IPS DF 4.7 (cell line): Measurements from ENCODE around the gene LRCH4.

Experiments used
- DNase-seq: peaks from one replicate; pipeline ENCODE4 v3.0.0-alpha.2; 2013; ENCODE audit warnings: low spot score; ENCODE audit errors: extremely low read depth

Gene LRCH4

GRCh38 chr7:100585511-100586265 lies at the start of gene LRCH4:
LRCH4 (minus strand) TSS chr7:100586129; CDS start chr7:100586100, 29 bp downstream.
- DNase-seq: no peak

- DNase-seq: no peak
Observed at GRCh38 chr7:100632951-100633717, 47.2 kb upstream of the LRCH4 start.

- no peak for DNase-seq
Observed at GRCh38 chr7:100630066-100630465, 44.1 kb upstream of the LRCH4 start.

DNA sequence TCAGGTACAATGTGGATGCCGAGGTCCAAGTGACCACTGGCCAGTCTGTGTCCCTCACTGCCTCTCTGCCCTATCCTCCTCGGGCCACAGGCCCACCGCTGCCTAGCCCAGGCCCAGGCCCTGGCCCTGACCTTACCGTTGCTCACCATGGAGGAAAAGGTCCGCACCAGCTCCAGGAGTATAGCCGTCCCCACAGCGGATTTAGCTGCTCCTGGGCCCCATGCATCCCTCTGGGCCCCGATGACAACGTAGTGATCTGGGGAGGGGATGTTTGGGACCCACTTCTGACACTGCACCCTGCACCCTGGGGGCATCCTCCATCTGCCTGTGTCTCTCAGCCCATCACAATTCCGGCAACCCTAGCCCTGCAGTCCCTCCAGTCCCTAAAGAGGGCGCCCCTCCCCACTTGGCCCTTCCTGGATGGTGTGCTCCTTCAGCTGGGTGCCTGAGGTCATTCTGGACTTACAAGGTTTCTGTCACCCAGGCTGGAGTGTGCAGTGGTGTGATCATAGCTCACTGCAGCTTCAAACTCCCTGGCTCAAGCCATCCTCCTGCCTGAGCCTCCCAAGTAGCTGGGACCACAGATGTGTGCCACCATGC lies 43.3 kb upstream of the LRCH4 start:
- DNase-seq: no peak

DNA sequence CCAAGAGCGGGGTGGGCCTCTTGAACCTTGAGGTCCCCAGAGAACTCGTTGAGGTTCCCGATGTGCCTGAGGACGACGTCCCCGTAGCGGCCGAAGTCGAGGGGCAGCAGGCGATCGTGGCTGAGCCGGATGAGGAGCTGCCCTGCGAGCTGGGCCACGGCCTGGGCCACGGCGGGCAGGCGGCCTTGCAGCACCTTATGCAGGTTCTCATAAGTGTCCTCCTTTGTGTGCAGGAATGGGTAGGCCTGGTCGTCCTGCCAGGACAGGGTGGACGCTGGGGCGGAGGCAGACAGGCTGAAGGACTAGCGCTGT lies 41.3 kb upstream of the LRCH4 start:
- DNase-seq: no peak

DNA sequence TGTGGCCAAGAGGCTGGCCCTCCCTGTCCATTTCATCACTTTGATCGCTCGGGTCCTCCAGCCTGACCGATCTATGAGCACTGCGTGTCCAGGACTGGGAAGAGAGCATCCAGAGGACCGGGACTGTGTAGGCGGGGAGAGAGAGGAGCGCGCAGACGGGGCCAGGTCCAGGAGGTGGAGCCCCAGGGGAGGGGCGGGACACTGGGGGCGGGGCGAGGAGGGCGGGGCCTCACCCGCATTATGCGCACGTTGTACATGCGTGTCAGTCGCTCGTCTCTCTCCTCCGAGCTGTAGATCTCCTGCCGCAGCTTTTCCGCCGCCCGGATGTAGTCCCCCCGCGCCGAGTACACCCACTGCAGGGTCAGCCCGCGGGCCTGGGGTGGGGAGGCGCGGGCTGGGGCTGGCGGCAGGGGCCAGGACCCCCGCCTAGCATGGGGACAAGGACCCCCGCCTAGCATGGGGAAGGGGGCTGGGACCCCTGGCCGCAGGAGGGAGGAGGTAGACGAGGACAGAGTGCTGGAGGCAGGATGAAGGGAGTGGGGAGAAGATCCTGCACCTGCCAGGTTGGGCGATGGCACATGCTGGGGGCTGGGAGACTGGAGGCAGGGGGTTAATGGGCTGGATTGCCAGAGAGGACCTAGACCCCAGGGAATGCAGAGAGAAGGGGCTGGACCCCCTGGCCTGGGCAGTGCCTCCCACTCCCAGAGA lies 40.8 kb upstream of the LRCH4 start:
- no peak for DNase-seq

GRCh38 chr7:100626055-100626454 lies 40.1 kb upstream of the LRCH4 start:
- DNase-seq: no peak

DNA sequence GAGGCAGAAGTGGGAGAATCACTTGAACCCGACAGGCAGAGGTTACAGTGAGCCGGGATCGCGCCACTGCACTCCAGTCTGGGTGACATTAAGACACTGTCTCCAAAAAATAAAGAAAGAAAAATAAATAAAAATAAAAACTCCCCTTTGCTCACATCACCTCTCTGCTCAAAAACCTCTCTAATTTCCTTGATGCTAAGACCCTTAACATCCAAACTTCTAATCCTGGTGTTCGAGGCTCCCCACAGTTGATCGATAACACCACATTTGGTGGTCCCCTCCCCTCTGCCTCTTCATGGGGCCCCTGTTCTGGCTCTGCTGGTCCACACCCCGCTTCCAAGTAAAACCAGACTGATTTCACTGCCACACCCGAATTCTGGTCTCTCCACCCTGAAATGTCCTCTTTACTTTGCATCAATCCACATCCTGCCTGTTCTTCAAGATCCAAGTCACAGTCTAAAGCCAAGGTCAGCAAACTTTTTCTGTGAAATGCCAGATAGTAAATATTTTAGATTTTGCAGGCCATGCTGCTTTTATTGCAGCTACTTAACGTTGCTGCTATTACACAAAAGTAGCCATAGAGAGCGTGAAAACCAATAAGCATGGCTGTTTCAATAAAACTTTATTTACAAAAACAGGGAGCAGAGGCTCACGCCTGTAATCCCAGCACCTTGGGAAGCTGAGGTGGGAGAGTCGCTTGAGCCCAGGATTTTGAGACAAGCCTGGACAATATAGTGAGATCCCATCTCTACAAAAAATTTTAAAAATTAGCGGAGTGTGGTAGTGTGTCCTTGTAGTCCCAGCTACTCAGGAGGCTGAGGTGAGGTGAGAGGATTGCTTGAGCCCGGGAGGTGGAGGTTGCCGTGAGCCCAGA lies 38.3 kb upstream of the LRCH4 start:
- DNase-seq: no peak

- no peak for DNase-seq
Observed at GRCh38 chr7:100621554-100621953, 35.6 kb upstream of the LRCH4 start.

DNA sequence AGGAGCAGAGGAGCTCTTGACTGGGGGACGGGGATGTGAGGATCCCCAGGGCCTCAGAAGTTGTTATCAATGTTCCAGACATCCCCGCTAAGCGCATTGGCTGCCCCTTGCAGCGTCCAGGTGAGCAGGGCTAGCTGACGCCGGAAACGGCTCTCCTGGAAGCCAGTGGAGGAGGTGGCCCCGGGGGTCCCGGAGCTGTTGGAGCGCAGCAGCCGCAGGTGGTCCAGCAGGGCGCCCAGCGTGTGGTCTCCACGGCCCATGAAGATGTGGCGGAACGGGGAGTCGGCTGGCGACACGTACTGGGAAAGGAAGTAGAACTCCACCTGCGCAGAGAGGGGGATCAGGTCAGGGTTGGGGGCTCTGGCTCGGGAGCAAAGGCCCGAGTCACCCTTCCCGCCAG lies 34.9 kb upstream of the LRCH4 start:
- no peak for DNase-seq

- no peak for DNase-seq
Observed at GRCh38 chr7:100620239-100620638, 34.3 kb upstream of the LRCH4 start.

DNA sequence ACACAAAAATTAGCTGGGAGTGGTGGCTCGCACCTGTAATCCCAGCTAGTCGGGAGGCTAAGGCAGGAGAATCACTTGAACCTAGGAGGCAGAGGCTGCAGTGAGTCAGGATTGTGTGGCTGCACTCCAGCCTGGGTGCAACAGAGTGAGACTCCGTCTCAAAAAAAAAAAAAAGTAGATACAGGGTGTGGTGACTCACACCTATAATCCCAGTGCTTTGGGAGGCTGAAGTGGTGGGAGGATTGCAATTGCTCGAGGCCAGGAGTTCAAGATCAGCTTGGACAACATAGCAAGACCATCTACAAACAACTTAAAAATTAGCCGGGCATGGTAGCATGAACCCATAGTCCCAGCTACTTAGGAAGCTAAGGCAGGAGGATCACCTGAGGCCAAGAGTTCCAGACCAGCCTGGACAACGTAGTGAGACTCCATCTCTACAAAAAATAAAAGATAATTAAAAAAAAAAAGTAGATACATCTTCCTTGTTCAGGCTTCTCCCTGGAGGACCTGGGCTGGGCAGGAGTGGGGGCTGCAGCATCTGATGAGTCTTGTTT lies 28.5 kb upstream of the LRCH4 start:
- no peak for DNase-seq

DNA sequence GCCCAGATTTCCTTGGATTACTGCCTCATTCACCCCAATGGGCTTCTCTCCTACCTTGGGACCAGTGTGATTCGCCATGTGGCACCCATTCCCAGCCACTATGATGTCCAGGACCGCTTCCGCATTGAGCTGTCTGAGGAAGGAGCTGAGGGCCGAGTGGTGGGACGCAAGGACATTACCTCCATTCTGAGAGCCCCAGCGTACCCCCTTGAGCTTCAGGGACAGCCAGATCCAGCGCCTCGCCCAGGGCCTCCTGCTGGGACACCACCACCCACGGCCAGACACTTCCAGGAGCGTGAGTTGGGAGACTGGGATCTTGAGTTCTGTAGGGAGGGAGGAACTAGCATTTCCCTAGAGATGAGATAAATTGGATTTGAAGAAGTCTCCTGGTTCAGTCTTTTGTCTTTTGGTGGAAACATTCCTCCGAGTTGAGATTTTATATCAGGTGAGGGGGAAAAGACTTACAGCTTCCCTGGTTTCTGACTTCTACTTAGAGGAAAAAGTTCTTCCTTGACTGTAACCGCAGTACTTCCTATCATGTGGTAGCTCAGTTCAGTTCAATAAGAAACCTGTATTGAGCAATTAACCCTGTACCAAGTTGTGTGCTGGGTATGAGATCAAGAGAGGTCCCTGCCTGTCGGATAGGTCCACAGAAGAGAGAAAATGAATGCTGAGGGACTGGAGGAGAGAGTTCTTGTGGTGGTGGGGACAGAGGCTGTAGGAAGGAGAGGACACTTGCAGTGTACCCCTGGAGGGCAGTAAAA lies 27.7 kb upstream of the LRCH4 start:
- DNase-seq: no peak

- no peak for DNase-seq
Observed at GRCh38 chr7:100612730-100613390, 26.9 kb upstream of the LRCH4 start.

GRCh38 chr7:100611983-100612729 lies 26.2 kb upstream of the LRCH4 start, which contains the start of gene MOSPD3:
MOSPD3 (plus strand) TSS chr7:100612540; CDS start chr7:100612792, 252 bp downstream.
- DNase-seq: peak; percentile 100

GRCh38 chr7:100609958-100610357 lies 24.0 kb upstream of the LRCH4 start:
- no peak for DNase-seq

DNA sequence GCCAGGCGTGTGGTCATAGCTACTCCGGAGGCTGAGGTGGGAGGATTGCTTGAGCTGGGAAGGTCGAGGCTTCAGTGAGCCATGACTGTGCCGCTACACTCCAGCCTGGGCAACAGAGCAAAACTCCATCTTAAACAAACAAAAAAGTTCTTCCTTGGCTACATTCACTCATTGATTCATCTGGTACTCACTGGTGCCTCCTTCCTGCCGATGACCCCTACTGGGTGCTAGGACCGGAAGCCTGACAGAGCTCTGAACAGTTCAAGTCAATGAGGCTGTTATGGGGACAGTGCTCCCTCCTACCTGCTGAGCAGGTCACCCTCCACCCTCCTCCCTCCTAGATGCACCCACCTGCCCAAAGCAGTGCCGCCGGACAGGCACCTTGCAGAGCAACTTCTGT lies 21.2 kb upstream of the LRCH4 start:
- no peak for DNase-seq

- DNase-seq: no peak
Observed at GRCh38 chr7:100606313-100606712, 20.4 kb upstream of the LRCH4 start.
